Panc1 (cell line): ENCODE results near the gene IRF7. TPM values are rescaled to one million over a fixed set of nuclear protein-coding genes. Genes with fewer than 3 reads are reported as not detected.

Experiments
- ATAC-seq: fragments of 200-7000 bp; cut with Tn5 transposase; 2 replicates; pipeline ENCODE4 v1.9.1; 2020; ENCODE audit warnings: mild to moderate bottlenecking, moderate library complexity
- BruUV-seq: library from RNA; stranded (reverse); fragments of 400-500 nt; replicated peaks from 2 replicates; lab custom pipeline; 2021; lab: Mats Ljungman, UMichigan
- CTCF ChIA-PET: fragments of 300-600 bp; sonication (Branson Sonifier 250); formaldehyde crosslinking; loops from one replicate; lab custom pipeline; 2022; ENCODE audit warnings: antibody characterized with exemption; lab: Charles Lee
- POLR2A ChIA-PET: fragments of 300-600 bp; sonication (Branson Sonifier 250); formaldehyde crosslinking; loops from one replicate; lab custom pipeline; 2022; ENCODE audit warnings: antibody characterized with exemption; lab: Charles Lee
- DNase-seq: peaks from one replicate; pipeline ENCODE4 v3.0.0-alpha.2; 2010; ENCODE audit warnings: low read depth, low spot score
- H3K27ac ChIP-seq: 2 replicates; pipeline ENCODE4 v1.5.1; 2011; ENCODE audit warnings: mild to moderate bottlenecking, low read length, inconsistent platforms
- H3K27me3 ChIP-seq: fragments of 200-500 bp; sonication (Bioruptor generic); 2 replicates; pipeline ENCODE4 v1.6.0; 2014; ENCODE audit warnings: low read length, inconsistent platforms; ENCODE audit not compliant: control insufficient read depth, insufficient read depth
- H3K36me3 ChIP-seq: fragments of 200-500 bp; sonication (Bioruptor generic); 2 replicates; pipeline ENCODE4 v1.5.1; 2014; ENCODE audit warnings: inconsistent platforms, mild to moderate bottlenecking, low read length, moderate library complexity; ENCODE audit not compliant: control insufficient read depth, insufficient read depth
- H3K4me1 ChIP-seq: 2 replicates; pipeline ENCODE4 v1.5.1; 2011; ENCODE audit warnings: inconsistent platforms, mild to moderate bottlenecking, low read length, moderate library complexity; ENCODE audit not compliant: control insufficient read depth, insufficient read depth
- H3K4me3 ChIP-seq, 2 experiments: 2 replicates each; pipeline ENCODE4 v1.5.1; 2011 to 2012; ENCODE audit warnings: low read depth in 2 of 2, low read length in 2 of 2, mild to moderate bottlenecking in 2 of 2, inconsistent platforms in 1 of 2, moderate library complexity in 1 of 2
- H3K9me3 ChIP-seq: fragments of 200-500 bp; sonication (Bioruptor generic); 2 replicates; pipeline ENCODE4 v1.5.1; 2014; ENCODE audit warnings: low read depth, mild to moderate bottlenecking, inconsistent platforms, low read length, moderate library complexity; ENCODE audit not compliant: control insufficient read depth, insufficient read depth
- CTCF ChIP-seq: fragments of 450-650 bp; IDR thresholded peaks from 2 replicates; pipeline ENCODE4 v1.5.1; 2017; ENCODE audit warnings: mild to moderate bottlenecking
- POLR2AphosphoS5 ChIP-seq: IDR thresholded peaks from 2 replicates; pipeline ENCODE4 v1.6.1; 2012; ENCODE audit warnings: mild to moderate bottlenecking, low read depth, low read length, moderate library complexity
- REST ChIP-seq, 2 experiments: IDR thresholded peaks; 2 replicates each; pipeline ENCODE4 v1.6.1; 2011 to 2012; ENCODE audit warnings: low read depth in 2 of 2, control low read depth in 1 of 2, low read length in 1 of 2, mild to moderate bottlenecking in 1 of 2, moderate library complexity in 1 of 2; ENCODE audit not compliant: insufficient read depth in 1 of 2
- SIN3A ChIP-seq: IDR thresholded peaks from 2 replicates; pipeline ENCODE4 v1.6.1; 2012; ENCODE audit warnings: low read depth, mild to moderate bottlenecking, low read length, moderate library complexity, borderline replicate concordance; ENCODE audit not compliant: insufficient read depth
- TCF7L2 ChIP-seq: IDR thresholded peaks from 2 replicates; pipeline ENCODE4 v1.6.1; 2011; ENCODE audit warnings: mild to moderate bottlenecking, low read depth, low read length, inconsistent platforms
- in situ Hi-C: cut with HindIII; loops from 2 replicates; pipeline ENCODE4 v1.10.0; 2016; ENCODE audit warnings: low sequenced_read_pairs, low pct_unique_long_range_greater_than_20kb
- intact Hi-C: fragments of 100-400 bp; cut with micrococcal nuclease; formaldehyde crosslinking; loops from one replicate; pipeline ENCODE4 v1.10.0; 2022; ENCODE audit not compliant: unreplicated experiment
- total RNA-seq: library from RNA; stranded (reverse); gene quantifications from one replicate; pipeline ENCODE4 v1.2.1, GENCODE V29; 2021; ENCODE audit not compliant: unreplicated experiment

The IRF7 gene
- total RNA-seq, 1 experiment from 2014 or later, result 23.9 TPM

GRCh38 chr11:569158-569885 lies 46.4 kb downstream of the IRF7 start:
- Histone ChIP-seq H3K4me1 (peaks cover 41% of the 10 kb centered on the region), H3K9me3 (no peaks in the 10 kb centered on the region), H3K36me3 (no peaks in the 10 kb centered on the region), H3K27ac (peak overlapping the region; percentile 90), H3K27me3 (no peaks in the 10 kb centered on the region), H3K4me3 (peak overlapping the region; percentile 61 to 68)
- DNase-seq (no peak), ATAC-seq (no peak)
- CTCF ChIA-PET, result no interaction called here
- POLR2A ChIA-PET, result interaction anchor here (0.6 kb wide), 1 partner anchor 9 kb away, joined by 4 read pairs; no protein-coding TSS in a partner anchor
- in situ Hi-C loops, result no loop called here
- intact Hi-C loops, result no loop called here
- TF ChIP-seq REST (IDR thresholded peaks at IDR 0.05; ENCODE audit: insufficient read depth in 1 of 2, low read depth in 2 of 2, low read length in 1 of 2), result no peak
- TF ChIP-seq POLR2AphosphoS5, result no peak
- no peak for TF ChIP-seq CTCF
- TF ChIP-seq SIN3A, result no peak
- no peak for TF ChIP-seq TCF7L2
- BruUV-seq, result TSS peak; percentile 81

DNA sequence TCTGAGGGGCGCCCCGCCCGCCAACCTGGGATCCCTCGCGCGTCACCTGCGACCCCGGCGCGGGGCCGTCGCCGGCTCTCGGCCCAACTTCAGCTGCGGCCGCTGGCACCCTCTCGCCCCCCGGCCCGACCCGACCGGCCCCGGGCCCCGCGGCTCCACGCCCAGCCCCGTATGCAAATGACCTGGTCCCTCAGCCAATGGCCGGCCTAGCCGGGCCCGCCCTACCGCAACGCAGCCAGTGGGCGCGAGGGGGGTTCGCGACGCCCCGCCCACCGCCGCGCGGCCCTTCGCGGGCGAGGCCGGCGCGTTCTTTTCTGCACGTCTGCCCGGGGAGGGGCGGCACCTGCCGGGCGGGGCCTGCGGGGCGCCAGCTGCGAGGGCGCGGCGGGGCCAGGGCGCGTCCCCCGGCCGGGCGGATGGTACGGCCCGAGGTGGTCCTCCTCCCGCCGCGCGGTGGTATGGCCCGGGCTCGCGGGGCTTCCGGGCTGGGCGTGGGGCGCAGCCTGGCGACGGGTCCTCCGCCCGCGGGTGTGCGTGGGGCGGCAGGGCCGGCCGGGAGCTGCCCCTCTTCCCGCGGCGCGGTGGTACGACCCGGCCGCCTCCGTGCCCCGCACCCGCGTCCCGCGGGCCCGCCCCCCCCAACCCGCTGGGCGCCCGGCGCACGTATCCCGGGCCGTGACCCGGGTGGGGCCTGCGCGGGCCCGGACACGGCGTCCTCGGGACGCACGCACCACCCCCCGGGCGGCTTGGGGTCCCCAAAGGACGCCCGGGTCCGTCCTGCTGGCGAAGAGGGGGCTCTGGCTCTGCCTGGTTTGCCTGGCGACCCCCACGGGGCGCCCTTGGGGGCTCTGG lies 47.2 kb downstream of the IRF7 start:
- Histone ChIP-seq H3K4me1 (peaks cover 35% of the 10 kb centered on the region), H3K9me3 (no peaks in the 10 kb centered on the region), H3K4me3 (peak overlapping the region; percentile 61 to 68), H3K27ac (peak overlapping the region; percentile 90), H3K27me3 (no peaks in the 10 kb centered on the region), H3K36me3 (no peaks in the 10 kb centered on the region)
- ATAC-seq, result peak; percentile 94
- in situ Hi-C loops (no loop called here), intact Hi-C loops (no loop called here)
- TF ChIP-seq POLR2AphosphoS5 (peak; percentile 63; the same call in 1 of the 2 replicates), TCF7L2 (peak; percentile 54; the same call in 1 of the 2 replicates), CTCF (no peak), SIN3A (peak; percentile 91; the same call in 1 of the 2 replicates)
- BruUV-seq, result no TSS peak
- DNase-seq, result peak; percentile 45
- ChIA-PET POLR2A (interaction anchor here (0.6 kb wide), 1 partner anchor 10 kb away, joined by 4 read pairs; no protein-coding TSS in a partner anchor), CTCF (interaction anchor here (0.6 kb wide), 1 partner anchor 19 kb away, joined by 10 read pairs; no protein-coding TSS in a partner anchor)
